GM12878 (cell line): ENCODE results near the gene GRK6. TPM values are rescaled to one million over a fixed set of nuclear protein-coding genes. Genes with fewer than 3 reads are reported as not detected.

Source experiments
- BACH1 ChIP-seq: fragments of 450-650 bp; IDR thresholded peaks from 2 replicates; pipeline ENCODE4 v1.6.1; 2017; ENCODE audit warnings: mild to moderate bottlenecking, borderline replicate concordance
- BHLHE40 ChIP-seq, 2 experiments: fragments of 450-650 bp in 1 of 2; IDR thresholded peaks; 2 replicates each; pipeline ENCODE4 v1.6.1; 2011 to 2017; ENCODE audit warnings: low read depth in 2 of 2, borderline replicate concordance in 1 of 2, improper control_type of control experiment in 1 of 2, low read length in 1 of 2, mild to moderate bottlenecking in 1 of 2
- CBX5 ChIP-seq: sonication (generic); IDR thresholded peaks from 2 replicates; pipeline ENCODE4 v1.6.1; 2016; ENCODE audit warnings: low read depth, moderate library complexity, mild to moderate bottlenecking, inconsistent platforms
- ETV6 ChIP-seq, 2 experiments: fragments of 450-650 bp in 1 of 2; IDR thresholded peaks in 1 of 2; conservative IDR thresholded peaks in 1 of 2; 2 replicates each; pipeline ENCODE4 v1.6.1; 2014; ENCODE audit warnings: antibody characterized with exemption in 1 of 2, borderline replicate concordance in 1 of 2, low read depth in 1 of 2, mild to moderate bottlenecking in 1 of 2, moderate library complexity in 1 of 2
- EZH2 ChIP-seq: IDR thresholded peaks from 2 replicates; pipeline ENCODE4 v1.6.1; 2012; ENCODE audit warnings: low read depth, mild to moderate bottlenecking, control low read depth, inconsistent platforms, low read length, borderline replicate concordance; ENCODE audit not compliant: control insufficient read depth
- IKZF1 ChIP-seq: fragments of 450-650 bp; conservative IDR thresholded peaks from 2 replicates; pipeline ENCODE4 v1.6.1; 2017; ENCODE audit warnings: antibody characterized with exemption, mild to moderate bottlenecking
- IKZF2 ChIP-seq, 2 experiments: fragments of 450-650 bp; IDR thresholded peaks; 2 replicates each; pipeline ENCODE4 v1.6.1; 2017; ENCODE audit warnings: mild to moderate bottlenecking in 2 of 2, moderate library complexity in 2 of 2
- KDM1A ChIP-seq: fragments of 200-600 bp; sonication (generic); IDR thresholded peaks from 2 replicates; pipeline ENCODE4 v1.6.1; 2016; ENCODE audit warnings: borderline replicate concordance
- MTA2 ChIP-seq: fragments of 450-650 bp; IDR thresholded peaks from 2 replicates; pipeline ENCODE4 v1.6.1; 2016; ENCODE audit warnings: low read depth, mild to moderate bottlenecking, moderate library complexity
- MXI1 ChIP-seq: fragments of 150-350 bp; IDR thresholded peaks from 2 replicates; pipeline ENCODE4 v1.6.1; 2011; ENCODE audit warnings: low read depth, mild to moderate bottlenecking, inconsistent platforms, low read length, improper control_type of control experiment
- NBN ChIP-seq: fragments of 450-650 bp; IDR thresholded peaks from 2 replicates; pipeline ENCODE4 v1.6.1; 2016
- NFYB ChIP-seq: IDR thresholded peaks from 2 replicates; pipeline ENCODE4 v1.6.1; 2011; ENCODE audit warnings: low read depth, mild to moderate bottlenecking, low read length, improper control_type of control experiment, moderate library complexity; ENCODE audit not compliant: insufficient read depth
- NKRF ChIP-seq: fragments of 450-650 bp; conservative IDR thresholded peaks from 2 replicates; pipeline ENCODE4 v1.6.1; 2017; ENCODE audit warnings: mild to moderate bottlenecking, moderate library complexity
- NRF1 ChIP-seq: conservative IDR thresholded peaks from 2 replicates; pipeline ENCODE4 v1.6.1; 2011; ENCODE audit warnings: mild to moderate bottlenecking, low read depth, low read length, improper control_type of control experiment
- PAX8 ChIP-seq: fragments of 450-650 bp; IDR thresholded peaks from 2 replicates; pipeline ENCODE4 v1.6.1; 2017; ENCODE audit warnings: mild to moderate bottlenecking, moderate library complexity
- POU2F2 ChIP-seq: IDR thresholded peaks from 3 replicates; pipeline ENCODE4 v1.6.1; 2011; ENCODE audit warnings: low read depth, mild to moderate bottlenecking, low read length, borderline replicate concordance
- RBBP5 ChIP-seq: fragments of 200-600 bp; sonication (generic); conservative IDR thresholded peaks from 2 replicates; pipeline ENCODE4 v1.6.1; 2016
- RCOR1 ChIP-seq: conservative IDR thresholded peaks from 2 replicates; pipeline ENCODE4 v1.6.1; 2012; ENCODE audit warnings: low read depth, low read length, improper control_type of control experiment
- RUNX3 ChIP-seq: IDR thresholded peaks from 2 replicates; pipeline ENCODE4 v1.6.1; 2012; ENCODE audit warnings: low read length, inconsistent platforms
- SRF ChIP-seq, 2 experiments: IDR thresholded peaks; 2 replicates each; pipeline ENCODE4 v1.6.1; 2011; ENCODE audit warnings: low read depth in 2 of 2, low read length in 2 of 2, mild to moderate bottlenecking in 1 of 2, moderate library complexity in 1 of 2
- SUZ12 ChIP-seq: fragments of 200-600 bp; sonication (generic); IDR thresholded peaks from one replicate; pipeline ENCODE4 v1.6.1; 2018; ENCODE audit warnings: antibody characterized with exemption, mild to moderate bottlenecking; ENCODE audit not compliant: unreplicated experiment
- TARDBP ChIP-seq: IDR thresholded peaks from 2 replicates; pipeline ENCODE4 v1.6.1; 2016; ENCODE audit warnings: borderline replicate concordance
- TCF3 ChIP-seq: IDR thresholded peaks from 2 replicates; pipeline ENCODE4 v1.6.1; 2012; ENCODE audit warnings: low read depth, mild to moderate bottlenecking, low read length, borderline replicate concordance; ENCODE audit not compliant: insufficient read depth
- YY1 ChIP-seq: IDR thresholded peaks from 2 replicates; pipeline ENCODE4 v1.6.1; 2011; ENCODE audit warnings: low read depth, mild to moderate bottlenecking, low read length
- ZNF274 ChIP-seq: IDR thresholded peaks from one replicate; pipeline ENCODE4 v1.8.0; 2011; ENCODE audit not compliant: insufficient read length, insufficient read depth
- ZZZ3 ChIP-seq: IDR thresholded peaks from 2 replicates; pipeline ENCODE4 v1.6.1; 2011; ENCODE audit warnings: low read depth; ENCODE audit not compliant: control insufficient read depth, insufficient read length
- polyA plus RNA-seq, 11 experiments: library from polyadenylated mRNA; depleted of rRNA in 4 of 11; unstranded in 6 of 11; stranded (reverse) in 5 of 11; fragments of >200 nt; fragmentation: Nextera tagmentation in 4 of 11; fragmentation: Illumina TruSeq in 1 of 11; extraction: Ambion mirVana in 4 of 11; extraction: Trizol in 1 of 11; gene quantifications; 1 replicate in 1 of 11; 2 replicates in 10 of 11; pipeline versions ENCODE4 v1.2.1 to v1.2.3, GENCODE V29; 2011 to 2016; ENCODE audit warnings: inconsistent platforms in 2 of 11, missing spikeins in 2 of 11, low read depth in 1 of 11
- total RNA-seq, 4 experiments: library from RNA; depleted of rRNA in 3 of 4; stranded (reverse); fragments of >200 nt in 3 of 4; fragmentation: Illumina TruSeq in 1 of 4; extraction: Trizol in 1 of 4; gene quantifications; 2 replicates each; pipeline versions ENCODE4 v1.2.1 to v1.2.3, GENCODE V29; 2013 to 2021
- TF ChIP-seq, protein P1 (sequence below): IDR thresholded peaks from 2 replicates; pipeline ENCODE4 v1.6.1; 2012; ENCODE audit warnings: low read length, inconsistent platforms
- TF ChIP-seq, protein P2 (sequence below): IDR thresholded peaks from 2 replicates; pipeline ENCODE4 v1.6.1; 2012; ENCODE audit warnings: low read depth, low read length, improper control_type of control experiment

Gene GRK6
- total and polyA plus RNA-seq, 10 of the 15 experiments (the other 5 are each of a cell fraction or from before 2014, with no cell fraction given) = 0.79 to 124 (median 41.6) TPM

GRCh38 chr5:177455036-177455660 is 28.7 kb downstream of the GRK6 start (continued):
- TF ChIP-seq TARDBP (no peak), IKZF1 (peak; percentile 52), RBBP5 (no peak), NRF1 (peak; percentile 34), ZNF274 (no peak), CBX5 (no peak), KDM1A (no peak), BHLHE40 (IDR thresholded peaks at IDR 0.05; ENCODE audit: borderline replicate concordance in 1 of 2, low read depth in 2 of 2, low read length in 1 of 2) (peak; percentile 89 to 99), RCOR1 (no peak), SUZ12 (no peak), IKZF2 (IDR thresholded peaks at IDR 0.05) (peak in 1 of 2 experiments; percentile 43; a peak in 1 of 4 replicates), NKRF (peak; percentile 45; the same call in 1 of the 2 replicates), PAX8 (no peak), YY1 (0 out of 2 replicates have a peak, but pooled peaks have one; percentile 43), POU2F2 (peak; percentile 49; the same call in 1 of the 3 replicates), RUNX3 (no peak), EZH2 (no peak), NFYB (no peak), NBN (0 out of 2 replicates have a peak, but pooled peaks have one; percentile 17), ETV6 (conservative IDR thresholded peaks at IDR 0.05 in 1 of 2, IDR thresholded peaks at IDR 0.05 in 1 of 2; ENCODE audit: borderline replicate concordance in 1 of 2, low read depth in 1 of 2) (no peak; a peak in 1 of 4 replicates), ZZZ3 (no peak), MXI1 (no peak; the same call in 1 of the 2 replicates), MTA2 (no peak), SRF (IDR thresholded peaks at IDR 0.05; ENCODE audit: low read depth in 2 of 2, low read length in 2 of 2) (no peak), BACH1 (peak; percentile 83), TCF3 (peak; percentile 88)
- TF ChIP-seq, protein P1, sequence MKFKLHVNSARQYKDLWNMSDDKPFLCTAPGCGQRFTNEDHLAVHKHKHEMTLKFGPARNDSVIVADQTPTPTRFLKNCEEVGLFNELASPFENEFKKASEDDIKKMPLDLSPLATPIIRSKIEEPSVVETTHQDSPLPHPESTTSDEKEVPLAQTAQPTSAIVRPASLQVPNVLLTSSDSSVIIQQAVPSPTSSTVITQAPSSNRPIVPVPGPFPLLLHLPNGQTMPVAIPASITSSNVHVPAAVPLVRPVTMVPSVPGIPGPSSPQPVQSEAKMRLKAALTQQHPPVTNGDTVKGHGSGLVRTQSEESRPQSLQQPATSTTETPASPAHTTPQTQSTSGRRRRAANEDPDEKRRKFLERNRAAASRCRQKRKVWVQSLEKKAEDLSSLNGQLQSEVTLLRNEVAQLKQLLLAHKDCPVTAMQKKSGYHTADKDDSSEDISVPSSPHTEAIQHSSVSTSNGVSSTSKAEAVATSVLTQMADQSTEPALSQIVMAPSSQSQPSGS = no peak
- TF ChIP-seq, protein P2, sequence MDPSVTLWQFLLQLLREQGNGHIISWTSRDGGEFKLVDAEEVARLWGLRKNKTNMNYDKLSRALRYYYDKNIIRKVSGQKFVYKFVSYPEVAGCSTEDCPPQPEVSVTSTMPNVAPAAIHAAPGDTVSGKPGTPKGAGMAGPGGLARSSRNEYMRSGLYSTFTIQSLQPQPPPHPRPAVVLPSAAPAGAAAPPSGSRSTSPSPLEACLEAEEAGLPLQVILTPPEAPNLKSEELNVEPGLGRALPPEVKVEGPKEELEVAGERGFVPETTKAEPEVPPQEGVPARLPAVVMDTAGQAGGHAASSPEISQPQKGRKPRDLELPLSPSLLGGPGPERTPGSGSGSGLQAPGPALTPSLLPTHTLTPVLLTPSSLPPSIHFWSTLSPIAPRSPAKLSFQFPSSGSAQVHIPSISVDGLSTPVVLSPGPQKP = peak; percentile 96
